ENCODE measurements around the gene KRT14.
"Not testable (repeated sequence)": the region's sequence is repeated elsewhere in the genome, so short reads cannot be mapped to it uniquely, and the experiment has no call there.

The KRT14 gene

DNA sequence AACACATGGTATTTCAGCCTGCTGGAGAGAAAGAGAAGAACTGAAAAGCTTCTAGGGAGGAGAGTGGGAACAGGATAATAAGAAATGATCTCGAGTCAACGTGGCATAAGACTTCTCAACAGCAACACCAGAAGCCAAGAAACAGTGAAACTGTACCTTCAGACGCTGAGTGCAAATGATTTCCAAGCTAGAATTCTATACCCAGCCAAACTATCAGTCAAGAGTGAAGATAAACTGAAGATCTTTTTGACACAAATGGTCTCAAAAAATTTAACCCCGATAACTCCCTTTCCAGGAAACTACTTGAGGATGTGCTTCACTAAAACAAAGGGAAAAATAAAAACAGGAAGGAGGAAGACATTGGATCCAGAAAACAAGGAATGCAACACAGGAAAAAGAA is 20.2 kb upstream of the KRT14 start:
- DNase-seq (ENCODE audit: low spot score), result not testable (repeated sequence)

DNA sequence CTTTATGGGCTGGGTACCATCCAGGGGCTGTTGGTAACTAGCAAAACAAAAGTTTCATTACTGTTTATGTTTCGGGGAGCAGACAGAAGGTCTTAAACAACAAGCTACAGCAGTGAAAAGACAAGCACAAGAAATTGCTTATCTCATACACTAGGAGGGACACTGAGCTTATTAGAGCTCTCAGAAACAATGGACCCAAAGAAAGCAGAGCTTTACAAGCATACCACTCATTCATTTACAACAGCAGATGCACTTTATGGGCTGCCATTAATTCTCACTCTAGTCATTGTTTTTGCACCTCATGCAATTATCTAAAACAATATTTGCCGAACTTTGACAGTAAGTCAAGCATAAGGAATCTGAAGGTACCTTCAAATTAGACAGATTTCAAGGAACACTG is 15.8 kb upstream of the KRT14 start:
- DNase-seq (ENCODE audit: low spot score), result peak; percentile 37

GRCh38 chr17:41600318-41600717 is 13.6 kb upstream of the KRT14 start:
- DNase-seq (ENCODE audit: low spot score), result no peak

DNA sequence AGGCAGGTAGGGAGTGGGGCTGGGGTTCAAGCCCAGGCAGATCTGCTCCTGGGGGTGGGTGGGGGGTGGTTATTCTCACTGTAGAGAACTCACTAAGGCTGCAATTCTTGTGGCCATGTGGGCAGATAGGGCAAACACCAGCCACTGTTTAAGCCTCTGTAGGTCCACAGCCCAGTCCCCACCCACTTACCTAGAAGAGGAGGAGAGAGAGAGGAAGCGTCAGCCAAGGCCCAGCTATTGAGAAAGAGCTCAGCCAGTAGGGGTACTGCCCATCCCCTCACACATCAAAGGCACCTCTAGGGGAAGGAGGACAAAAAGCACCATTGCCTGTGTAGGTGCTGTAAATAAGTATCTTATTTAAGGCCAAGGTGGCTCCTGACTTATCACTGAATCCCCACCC is 13.0 kb upstream of the KRT14 start:
- DNase-seq (ENCODE audit: low spot score), result peak; percentile 39

DNA sequence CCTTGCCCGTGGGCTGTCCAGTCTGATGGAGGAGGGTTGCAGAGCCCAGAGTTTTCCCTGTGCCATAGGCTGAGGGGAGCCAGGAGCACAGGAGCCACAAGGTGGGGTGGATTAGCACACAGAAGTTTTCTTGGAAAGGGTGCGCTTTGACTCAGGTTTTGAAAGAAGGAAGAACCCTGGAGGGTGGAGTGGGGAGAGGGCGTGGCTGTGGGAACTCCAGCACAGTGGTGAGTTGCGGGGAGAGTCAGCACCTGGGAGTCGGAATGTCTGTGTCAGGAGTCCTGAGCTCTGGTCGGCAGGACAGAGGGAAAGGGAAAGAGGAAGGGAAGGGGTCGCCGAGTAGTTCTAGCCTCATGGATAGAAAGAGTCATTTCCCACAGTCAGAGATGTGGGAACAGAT is 8.9 kb upstream of the KRT14 start:
- no peak for DNase-seq (ENCODE audit: low spot score)

DNA sequence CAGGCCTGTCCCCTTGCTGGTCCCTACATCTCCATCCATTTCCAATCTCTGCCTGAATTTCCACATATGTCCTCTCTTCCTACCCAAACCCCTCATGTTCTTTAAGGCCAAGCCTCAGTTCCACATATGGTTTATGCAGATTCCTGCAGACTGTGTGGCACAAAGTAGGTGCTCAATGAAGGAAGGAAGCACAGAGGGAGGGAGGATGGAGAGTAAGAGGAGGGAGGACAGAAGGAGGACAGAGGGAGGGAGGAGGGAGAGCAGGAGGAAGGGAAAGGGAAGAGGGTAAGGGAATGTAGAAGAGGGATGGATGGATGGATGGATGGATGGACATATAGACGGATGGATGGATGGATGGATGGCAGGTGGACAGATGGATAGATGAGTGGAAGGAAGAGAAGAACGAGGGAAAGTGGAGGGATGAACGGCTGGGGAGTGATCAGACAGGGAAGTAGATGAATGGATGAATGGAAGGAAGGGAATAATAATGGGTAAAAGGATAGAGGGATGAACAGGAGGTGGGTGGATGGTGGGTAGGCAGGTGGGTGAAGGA is 7.7 kb upstream of the KRT14 start:
- DNase-seq (ENCODE audit: low spot score), result no peak

DNA sequence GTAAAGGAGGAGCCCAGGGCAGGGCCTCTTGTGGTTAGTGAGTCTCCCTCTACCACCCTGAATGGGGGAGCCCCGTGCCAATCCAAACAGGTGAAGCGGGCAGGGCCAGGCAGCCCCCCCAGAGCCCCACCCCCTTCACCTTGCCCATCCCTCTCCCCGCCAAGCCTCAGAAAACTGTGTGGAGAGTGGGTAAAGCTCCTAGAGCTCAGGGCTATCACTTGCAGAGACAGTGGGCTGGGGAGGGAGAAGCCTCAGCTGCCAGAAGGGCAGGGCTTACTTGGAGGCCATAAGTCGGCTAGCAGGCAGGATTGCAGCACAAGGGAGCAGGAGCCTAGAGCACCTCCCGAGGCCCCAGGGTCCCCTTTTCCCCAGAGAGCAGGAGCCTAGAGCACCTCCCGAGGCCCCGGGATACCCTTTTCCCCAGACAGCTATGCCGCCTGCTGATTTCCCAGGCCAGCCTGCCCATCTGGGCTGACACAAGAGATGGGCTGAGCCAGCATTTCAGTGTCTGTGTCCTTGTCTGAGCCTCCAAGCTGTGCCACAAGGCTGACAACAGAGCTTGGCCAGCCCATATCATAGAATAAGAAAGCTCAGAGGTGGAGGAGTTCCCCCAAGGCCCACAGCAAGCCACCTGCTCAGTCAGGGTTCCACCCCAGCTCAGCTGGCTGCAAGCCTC is 6.7 kb upstream of the KRT14 start:
- no peak for DNase-seq (ENCODE audit: low spot score)

DNA sequence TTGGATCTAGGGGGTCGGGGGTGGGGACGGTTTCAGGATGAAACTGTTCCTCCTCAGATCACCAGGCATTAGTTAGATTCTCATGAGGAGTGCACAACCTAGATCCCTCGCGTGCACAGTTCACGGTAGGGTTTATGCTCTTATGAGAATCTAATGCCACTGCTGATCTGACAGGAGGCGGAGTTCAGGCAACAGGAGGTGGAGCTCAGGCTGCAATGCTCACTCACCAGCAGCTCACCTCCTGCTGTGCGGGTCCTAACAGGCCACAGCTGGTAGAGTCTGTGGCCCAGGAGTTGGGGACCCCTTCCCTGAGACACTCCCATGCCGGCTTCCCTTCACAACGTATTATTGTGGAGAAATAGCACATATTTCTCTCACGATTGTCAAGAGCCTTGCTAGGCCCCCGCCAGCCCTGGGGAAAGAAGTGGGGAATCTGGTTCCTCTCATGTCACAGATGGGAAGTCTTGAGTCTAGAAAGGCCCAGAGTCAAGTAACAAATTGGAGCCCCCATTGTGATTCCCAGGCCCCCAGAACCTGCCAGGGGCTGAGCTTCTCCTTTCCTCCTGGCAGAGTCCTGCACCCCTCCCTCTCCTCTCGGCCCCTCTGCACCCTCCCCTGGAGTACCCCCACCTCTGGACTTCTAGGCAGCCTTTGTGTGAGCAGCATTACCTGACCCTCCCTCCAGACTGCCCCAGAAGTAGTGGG is 6.1 kb upstream of the KRT14 start:
- DNase-seq (ENCODE audit: low spot score), result no peak

DNA sequence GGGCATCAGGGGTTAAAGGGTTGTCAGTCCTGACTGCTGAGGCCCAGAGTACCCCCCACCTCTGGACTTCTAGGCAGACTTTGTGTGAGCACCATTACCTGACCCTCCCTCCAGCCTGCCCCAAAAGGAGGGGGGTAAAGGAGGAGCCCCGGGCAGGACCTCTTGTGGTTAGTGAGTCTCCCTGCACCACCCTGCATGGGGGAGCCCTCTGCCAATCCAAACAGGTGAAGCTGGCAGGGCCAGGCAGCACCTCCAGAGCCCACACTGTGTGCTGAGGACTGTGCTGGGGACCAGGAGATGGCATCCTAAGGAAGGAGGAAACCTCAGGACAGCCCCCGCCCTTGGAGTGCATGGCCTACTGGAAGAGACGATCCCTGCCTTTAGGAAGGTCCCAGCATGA is 2.6 kb upstream of the KRT14 start:
- no peak for DNase-seq (ENCODE audit: low spot score)

DNA sequence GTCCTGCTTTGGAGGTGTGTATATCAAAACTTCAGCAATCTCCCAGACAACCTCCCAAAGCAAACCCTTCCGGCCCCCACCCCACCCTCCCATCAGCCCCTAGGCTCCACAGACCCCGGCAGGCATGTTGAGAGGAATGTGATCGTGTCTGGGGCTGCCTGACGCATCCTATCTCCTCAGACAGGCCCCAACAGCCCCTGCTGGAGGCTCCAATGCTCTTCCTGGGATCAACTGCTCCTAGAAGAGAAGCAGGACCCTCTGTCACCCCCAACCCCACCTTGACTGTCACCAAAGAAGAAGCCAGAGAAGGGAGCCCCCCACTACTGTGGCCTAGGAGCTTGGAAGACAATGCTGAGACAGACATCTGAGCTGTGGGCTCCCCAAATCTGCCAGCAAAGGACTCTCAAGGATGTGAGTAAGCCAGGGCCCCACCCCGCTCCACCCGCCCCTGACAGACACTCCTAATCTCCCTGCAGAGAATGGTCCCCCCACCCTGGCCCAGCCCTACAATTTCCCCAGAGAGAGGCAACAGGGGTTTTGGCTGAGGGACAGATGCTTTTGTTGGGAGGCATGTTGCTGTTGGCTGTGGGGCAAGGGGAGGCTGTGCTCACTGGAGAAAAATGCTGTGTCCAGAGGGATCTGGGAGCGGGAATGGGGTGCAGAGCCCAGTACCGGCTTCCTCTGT is 1.6 kb upstream of the KRT14 start:
- no peak for DNase-seq (ENCODE audit: low spot score)

- no peak for DNase-seq (ENCODE audit: low spot score)
These were observed 1.2 kb downstream of the KRT14 start for GRCh38 chr17:41585301-41586056.

DNA sequence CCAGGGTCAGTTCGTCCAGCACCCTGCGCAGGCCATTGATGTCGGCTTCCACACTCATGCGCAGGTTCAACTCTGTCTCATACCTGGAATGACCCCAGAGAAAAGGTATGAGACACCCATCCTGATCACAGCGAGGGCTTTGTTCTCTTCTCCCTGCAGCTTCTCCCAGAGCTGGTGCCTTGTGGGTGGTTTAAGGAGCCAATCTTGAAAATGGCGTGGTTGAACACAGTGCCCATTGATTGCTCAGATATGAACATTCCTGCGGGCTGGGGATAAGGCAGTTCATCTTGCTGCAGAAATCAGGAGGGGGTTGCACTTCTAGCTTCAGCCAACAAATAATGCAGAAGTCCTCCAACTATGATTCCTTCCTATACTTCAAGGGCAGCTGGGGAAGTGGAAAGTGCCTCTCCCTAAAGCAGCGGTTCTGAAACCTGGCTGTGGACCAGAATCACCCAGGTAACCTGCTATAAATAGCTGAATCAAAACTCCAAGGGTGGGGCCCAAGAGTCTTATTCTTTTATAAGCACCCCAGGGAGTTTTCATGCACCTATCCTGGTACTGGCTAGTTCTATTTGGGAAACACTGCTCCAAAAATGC is 2.3 kb downstream of the KRT14 start:
- DNase-seq (ENCODE audit: low spot score), result not testable (repeated sequence)

- no peak for DNase-seq (ENCODE audit: low spot score)
These were observed 3.3 kb downstream of the KRT14 start for GRCh38 chr17:41583137-41584127.

GRCh38 chr17:41582061-41582968 is 4.4 kb downstream of the KRT14 start:
- DNase-seq (ENCODE audit: low spot score), result not testable (repeated sequence)

DNA sequence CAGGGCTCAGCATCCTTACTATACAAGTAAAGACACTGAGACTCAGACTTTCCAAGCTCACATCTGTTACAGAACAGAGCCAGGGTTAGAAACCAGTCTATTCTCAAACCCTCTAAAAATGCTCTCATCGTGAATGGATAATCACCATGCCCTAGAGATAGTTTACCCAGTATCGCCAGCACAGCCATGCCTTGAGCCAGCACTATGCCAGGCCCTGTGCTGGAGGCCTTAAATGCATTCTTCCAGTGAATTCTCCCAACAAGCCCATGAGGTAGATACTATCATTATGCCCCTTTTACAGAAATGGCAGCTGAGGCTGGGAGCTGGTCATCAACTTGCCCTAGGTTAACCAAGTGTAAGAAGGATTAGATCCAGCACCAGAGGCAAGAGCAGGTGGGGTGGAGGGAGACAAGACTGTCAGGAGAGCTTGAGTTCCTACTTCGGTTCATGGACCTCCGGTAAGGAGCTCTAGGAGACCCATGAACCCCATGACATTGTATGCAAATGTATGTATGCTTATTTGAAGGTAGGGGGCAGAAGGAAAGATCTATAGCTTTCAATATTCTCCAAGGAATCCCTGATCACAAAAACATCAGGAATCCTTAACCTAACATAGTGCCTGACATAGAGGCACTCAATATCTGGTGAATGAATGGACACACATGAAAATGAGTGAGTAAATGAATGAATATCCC is 5.2 kb downstream of the KRT14 start:
- no peak for DNase-seq (ENCODE audit: low spot score)

- DNase-seq (ENCODE audit: low spot score), result no peak
These were observed 5.9 kb downstream of the KRT14 start for GRCh38 chr17:41580687-41581365.

- no peak for DNase-seq (ENCODE audit: low spot score)
These were observed 6.5 kb downstream of the KRT14 start for GRCh38 chr17:41580244-41580575.

GRCh38 chr17:41579484-41580243 is 7.0 kb downstream of the KRT14 start:
- DNase-seq (ENCODE audit: low spot score), result peak; percentile 85

Data from SW480 (cell line).